ENCODE measurements around the gene STAP1.
A peak's percentile ranks its signal among the peaks of the same experiment; 100 is the strongest.

STAP1 gene

DNA sequence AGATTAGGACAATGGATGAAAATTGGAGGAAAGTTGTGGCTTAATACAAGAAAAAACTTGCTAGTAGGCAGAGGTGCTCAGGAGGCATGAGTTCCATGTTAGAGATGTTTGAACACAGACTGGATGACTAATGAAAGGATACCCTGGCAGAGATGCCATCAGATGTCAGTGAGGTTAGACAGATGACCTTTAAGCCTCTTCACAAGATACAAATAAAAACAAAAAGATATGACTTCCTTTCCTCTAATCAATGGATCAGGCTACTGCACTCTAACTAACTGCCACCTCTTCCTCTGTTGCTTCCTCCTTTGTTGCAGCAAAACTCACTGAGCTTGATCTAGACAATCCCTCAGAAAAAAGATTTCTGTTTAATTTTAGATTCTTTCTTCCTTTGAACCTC is 14.7 kb downstream of the STAP1 start:
- DNase-seq (ENCODE audit: low read depth) = peak; percentile 37
- H3K4me3 ChIP-seq (ENCODE audit: low read length) = no peak overlapping the region
- TF ChIP-seq, protein P1, sequence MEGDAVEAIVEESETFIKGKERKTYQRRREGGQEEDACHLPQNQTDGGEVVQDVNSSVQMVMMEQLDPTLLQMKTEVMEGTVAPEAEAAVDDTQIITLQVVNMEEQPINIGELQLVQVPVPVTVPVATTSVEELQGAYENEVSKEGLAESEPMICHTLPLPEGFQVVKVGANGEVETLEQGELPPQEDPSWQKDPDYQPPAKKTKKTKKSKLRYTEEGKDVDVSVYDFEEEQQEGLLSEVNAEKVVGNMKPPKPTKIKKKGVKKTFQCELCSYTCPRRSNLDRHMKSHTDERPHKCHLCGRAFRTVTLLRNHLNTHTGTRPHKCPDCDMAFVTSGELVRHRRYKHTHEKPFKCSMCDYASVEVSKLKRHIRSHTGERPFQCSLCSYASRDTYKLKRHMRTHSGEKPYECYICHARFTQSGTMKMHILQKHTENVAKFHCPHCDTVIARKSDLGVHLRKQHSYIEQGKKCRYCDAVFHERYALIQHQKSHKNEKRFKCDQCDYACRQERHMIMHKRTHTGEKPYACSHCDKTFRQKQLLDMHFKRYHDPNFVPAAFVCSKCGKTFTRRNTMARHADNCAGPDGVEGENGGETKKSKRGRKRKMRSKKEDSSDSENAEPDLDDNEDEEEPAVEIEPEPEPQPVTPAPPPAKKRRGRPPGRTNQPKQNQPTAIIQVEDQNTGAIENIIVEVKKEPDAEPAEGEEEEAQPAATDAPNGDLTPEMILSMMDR (IDR thresholded peaks at IDR 0.05; ENCODE audit: insufficient read depth, low read depth, low read length, missing control alignments) = no peak

DNA sequence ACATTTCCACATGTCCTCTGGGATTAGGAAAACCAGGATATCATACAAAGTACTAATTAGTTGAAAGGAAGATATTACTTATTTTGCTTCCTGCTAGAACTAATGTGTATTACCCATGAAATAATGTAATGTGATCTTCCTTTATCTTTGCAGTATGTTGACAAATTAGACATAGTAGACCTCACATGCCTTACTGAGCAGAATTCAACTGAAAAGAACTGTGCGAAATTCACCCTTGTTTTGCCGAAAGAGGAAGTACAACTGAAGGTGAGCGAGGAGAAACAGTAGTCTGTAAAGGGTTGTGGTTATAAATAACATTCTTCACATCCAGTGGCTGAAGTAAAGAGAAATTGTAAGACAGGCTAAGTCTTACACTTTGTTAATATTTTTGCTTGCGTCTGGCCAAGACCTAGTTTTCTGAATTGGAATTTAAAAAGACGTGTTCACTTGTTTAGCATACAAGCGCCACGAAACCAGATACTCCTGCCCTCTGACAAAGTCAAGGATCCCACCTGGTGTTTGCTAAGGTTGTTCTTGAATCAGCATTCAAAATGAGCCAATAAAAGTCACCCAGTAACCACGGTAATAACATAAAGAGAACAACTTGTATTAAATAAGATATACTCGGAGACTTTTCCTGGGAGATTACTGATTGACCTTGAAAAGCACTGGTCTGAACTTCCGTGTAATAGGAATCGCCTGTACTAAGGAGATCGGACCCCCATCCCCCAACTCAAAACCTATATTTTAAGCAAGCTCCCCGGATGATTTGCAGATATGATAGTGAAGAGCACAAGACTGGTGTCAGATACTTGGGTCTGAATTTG is 16.9 kb downstream of the STAP1 start:
- TF ChIP-seq, protein P1 (IDR thresholded peaks at IDR 0.05; ENCODE audit: insufficient read depth, low read depth, low read length, missing control alignments) = no peak
- no peak overlapping the region for H3K4me3 ChIP-seq (ENCODE audit: low read length)
- no peak for DNase-seq (ENCODE audit: low read depth)

DNA sequence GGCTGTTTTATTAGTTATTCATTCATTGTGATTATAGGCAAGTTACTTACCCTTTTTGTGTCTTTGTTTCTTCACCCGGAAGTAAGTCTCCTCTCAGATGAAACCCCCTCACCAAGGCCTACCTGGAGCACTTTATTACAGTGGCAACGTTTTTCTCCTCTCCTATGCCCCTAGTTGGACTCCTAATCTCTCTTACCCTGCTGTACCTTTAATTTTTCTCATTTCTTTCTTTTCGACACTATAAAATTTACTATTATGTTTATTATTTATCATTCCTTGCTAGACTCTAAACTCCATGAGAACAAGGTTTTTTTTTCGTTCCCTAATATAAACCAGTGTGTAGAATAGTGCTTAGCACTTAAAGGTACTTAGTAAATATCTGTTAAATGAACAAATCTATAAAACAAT is 17.5 kb downstream of the STAP1 start:
- TF ChIP-seq, protein P1 (IDR thresholded peaks at IDR 0.05; ENCODE audit: insufficient read depth, low read depth, low read length, missing control alignments) = no peak
- no peak for DNase-seq (ENCODE audit: low read depth)
- H3K4me3 ChIP-seq (ENCODE audit: low read length) = no peak overlapping the region

DNA sequence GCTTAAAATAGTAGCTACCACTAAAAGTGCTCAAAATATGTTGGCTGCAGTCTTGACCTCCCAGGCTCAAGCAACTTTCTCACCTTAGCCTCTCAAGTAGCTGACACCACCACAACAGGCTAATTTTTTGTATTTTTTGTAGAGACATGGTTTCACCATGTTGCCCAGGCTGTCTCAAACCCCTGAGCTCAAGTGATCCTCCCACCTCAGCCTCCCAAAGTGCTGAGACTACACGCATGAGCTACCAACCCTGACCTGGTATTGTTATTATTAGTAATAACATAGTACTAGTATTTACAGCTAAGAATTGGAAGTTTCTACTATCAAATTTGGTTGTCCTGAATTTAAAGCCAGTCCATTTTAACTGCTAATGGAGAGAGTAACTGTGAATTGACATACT is 18.0 kb downstream of the STAP1 start:
- TF ChIP-seq, protein P1 (IDR thresholded peaks at IDR 0.05; ENCODE audit: insufficient read depth, low read depth, low read length, missing control alignments) = no peak
- H3K4me3 ChIP-seq (ENCODE audit: low read length) = no peak overlapping the region
- no peak for DNase-seq (ENCODE audit: low read depth)

DNA sequence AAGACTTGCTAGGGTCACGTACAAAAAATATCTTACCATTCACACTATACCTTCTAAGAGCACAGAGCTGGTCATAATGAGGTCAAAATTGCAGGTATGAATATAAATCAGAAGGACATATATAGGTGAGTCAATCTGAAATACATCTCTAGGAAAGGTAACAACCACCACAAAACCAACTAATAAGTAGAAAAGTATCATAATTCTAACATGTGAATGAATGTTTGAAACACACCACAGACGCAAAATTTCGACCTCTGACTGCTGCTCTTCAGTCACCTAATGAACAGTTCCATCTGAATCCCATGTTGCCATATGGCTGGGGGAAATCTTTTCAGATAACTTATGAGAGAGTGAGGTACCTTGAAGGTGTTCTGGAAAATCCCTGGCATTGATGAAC is 22.1 kb downstream of the STAP1 start:
- DNase-seq (ENCODE audit: low read depth) = no peak
- no peak overlapping the region for H3K4me3 ChIP-seq (ENCODE audit: low read length)
- TF ChIP-seq, protein P1 (IDR thresholded peaks at IDR 0.05; ENCODE audit: insufficient read depth, low read depth, low read length, missing control alignments) = no peak

DNA sequence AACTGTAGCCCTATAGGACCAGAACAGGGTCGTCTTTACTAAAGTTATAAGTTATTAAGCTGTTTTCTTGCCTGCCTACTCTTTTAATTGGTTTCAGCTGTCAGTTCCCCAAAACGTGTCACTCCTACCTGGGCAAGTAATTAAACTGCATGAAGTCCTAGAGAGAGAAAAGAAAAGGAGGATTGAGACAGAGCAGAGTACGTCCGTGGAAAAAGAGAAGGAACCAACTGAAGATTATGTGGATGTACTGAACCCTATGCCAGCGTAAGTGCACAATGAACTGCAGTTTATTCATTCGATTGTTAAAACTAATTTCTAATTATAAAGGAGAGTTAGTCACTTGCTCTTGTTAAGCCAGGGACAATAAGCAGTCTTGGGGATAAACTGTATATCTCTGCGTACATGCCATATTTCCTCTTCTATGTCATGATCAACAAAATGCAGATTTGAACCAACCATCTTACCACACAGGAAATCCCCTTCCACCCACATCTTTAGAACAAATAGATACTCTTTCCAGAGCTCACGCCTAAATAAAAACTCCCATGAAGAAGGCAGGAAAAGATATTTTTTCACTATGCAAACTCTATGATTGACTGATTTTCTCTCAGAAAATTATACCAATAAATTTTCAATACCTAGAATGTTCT is 22.8 kb downstream of the STAP1 start:
- H3K4me3 ChIP-seq (ENCODE audit: low read length) = no peak overlapping the region
- TF ChIP-seq, protein P1 (IDR thresholded peaks at IDR 0.05; ENCODE audit: insufficient read depth, low read depth, low read length, missing control alignments) = no peak
- no peak for DNase-seq (ENCODE audit: low read depth)
